GM21717 (cell line): ENCODE measurements around the gene ORC6.

ENCODE experiments used
- ATAC-seq: cut with Tn5 transposase; IDR thresholded peaks from one replicate; pipeline ENCODE4 v1.9.1; 2021; ENCODE audit warnings: mild to moderate bottlenecking, moderate library complexity; ENCODE audit not compliant: unreplicated experiment

The ORC6 gene

GRCh38 chr16:46730801-46731690, 41.6 kb downstream of the ORC6 start:
- ATAC-seq = no peak

- ATAC-seq = no peak
Observed at GRCh38 chr16:46731691-46732555, 42.5 kb downstream of the ORC6 start.

GRCh38 chr16:46732561-46732960, 43.1 kb downstream of the ORC6 start:
- no peak for ATAC-seq

- no peak for ATAC-seq
Observed at GRCh38 chr16:46733319-46733830, 43.9 kb downstream of the ORC6 start.

GRCh38 chr16:46736695-46737094, 47.2 kb downstream of the ORC6 start:
- ATAC-seq = no peak

GRCh38 chr16:46737621-46738214, 48.3 kb downstream of the ORC6 start:
- no peak for ATAC-seq

GRCh38 chr16:46739934-46740333, 50.5 kb downstream of the ORC6 start:
- ATAC-seq = no peak

GRCh38 chr16:46743232-46743719, 53.8 kb downstream of the ORC6 start:
- ATAC-seq = no peak

- ATAC-seq = no peak
Observed at GRCh38 chr16:46745617-46746016, 56.2 kb downstream of the ORC6 start.

GRCh38 chr16:46746821-46747776, 57.6 kb downstream of the ORC6 start:
- ATAC-seq = no peak
